Left ventricle myocardium inferior (tissue), 1 donor: ENCODE results near the gene WDFY3. TPM values are rescaled to one million over a fixed set of nuclear protein-coding genes. Genes with fewer than 3 reads are reported as not detected.

Experiments used
- DNase-seq: peaks from one replicate; pipeline ENCODE4 v3.0.0-alpha.2; 2020
- H3K27ac ChIP-seq: fragments of 200-600 bp; replicated peaks from 2 replicates; pipeline ENCODE4 v1.8.0; 2021
- H3K27me3 ChIP-seq: fragments of 200-600 bp; 2 replicates; pipeline ENCODE4 v1.8.0; 2021; ENCODE audit warnings: low read depth
- H3K36me3 ChIP-seq: fragments of 200-600 bp; 2 replicates; pipeline ENCODE4 v1.8.0; 2021
- H3K4me1 ChIP-seq: fragments of 200-600 bp; 2 replicates; pipeline ENCODE4 v1.8.0; 2021
- H3K4me3 ChIP-seq: fragments of 200-600 bp; 2 replicates; pipeline ENCODE4 v1.8.0; 2021; ENCODE audit warnings: mild to moderate bottlenecking, moderate library complexity
- H3K9me3 ChIP-seq: fragments of 200-600 bp; replicated peaks from 2 replicates; pipeline ENCODE4 v1.8.0; 2021
- CTCF ChIP-seq: fragments of 200-600 bp; IDR thresholded peaks from 2 replicates; pipeline ENCODE4 v1.8.0; 2021; ENCODE audit warnings: antibody characterized with exemption, mild to moderate bottlenecking, borderline replicate concordance
- intact Hi-C: fragments of 100-400 bp; cut with micrococcal nuclease; formaldehyde crosslinking; loops from one replicate; pipeline ENCODE4 v1.11.0; 2022
- total RNA-seq: library from RNA; stranded (reverse); fragmentation: NEBNext Ultra II Directional; extraction: Animal tissue kit (Norgen Biotek cat#: 25700); gene quantifications from one replicate; pipeline ENCODE4 v1.2.1, GENCODE V29; 2021
- donor health status: DM: no; HTN: yes; CAD: no; lungs with severe emphysema.

The WDFY3 gene
- total RNA-seq, 1 donor from 2014 or later = 48.7 TPM

- H3K27me3 ChIP-seq = no peaks in the 10 kb centered on the region
- peaks cover 10% of the 10 kb centered on the region for H3K36me3 ChIP-seq
- TF ChIP-seq CTCF = no peak
- H3K4me3 ChIP-seq = no peak overlapping the region
- intact Hi-C loops = no loop called here
- no peak overlapping the region for H3K27ac ChIP-seq
- no peaks in the 10 kb centered on the region for H3K9me3 ChIP-seq
- no peaks in the 10 kb centered on the region for H3K4me1 ChIP-seq
- no peak for DNase-seq
Observed at GRCh38 chr4:84878546-84878945, 87.9 kb downstream of the WDFY3 start.

- Histone ChIP-seq H3K27ac (no peak overlapping the region), H3K9me3 (no peaks in the 10 kb centered on the region), H3K36me3 (peaks cover 10% of the 10 kb centered on the region), H3K27me3 (no peaks in the 10 kb centered on the region), H3K4me3 (no peak overlapping the region), H3K4me1 (no peaks in the 10 kb centered on the region)
- intact Hi-C loops = no loop called here
- no peak for TF ChIP-seq CTCF
- DNase-seq = no peak
Observed at GRCh38 chr4:84878090-84878489, 88.4 kb downstream of the WDFY3 start.

- H3K27ac ChIP-seq = no peak overlapping the region
- TF ChIP-seq CTCF = no peak
Observed at GRCh38 chr4:84877051-84877833, 89.2 kb downstream of the WDFY3 start.

GRCh38 chr4:84875636-84876371 lies 90.7 kb downstream of the WDFY3 start:
- Histone ChIP-seq H3K36me3 (no peaks in the 10 kb centered on the region), H3K27ac (no peak overlapping the region), H3K4me3 (no peak overlapping the region), H3K9me3 (peaks cover 3% of the 10 kb centered on the region), H3K27me3 (no peaks in the 10 kb centered on the region), H3K4me1 (no peaks in the 10 kb centered on the region)
- no peak for TF ChIP-seq CTCF
- intact Hi-C loops = no loop called here
- no peak for DNase-seq

More at GRCh38 chr4:84877051-84877833, 89.2 kb downstream of the WDFY3 start:
- Histone ChIP-seq H3K36me3 (peaks cover 10% of the 10 kb centered on the region), H3K4me1 (no peaks in the 10 kb centered on the region), H3K4me3 (no peak overlapping the region), H3K27me3 (no peaks in the 10 kb centered on the region), H3K9me3 (no peaks in the 10 kb centered on the region)
- DNase-seq = no peak
- intact Hi-C loops = no loop called here

GRCh38 chr4:84874619-84875018 lies 91.9 kb downstream of the WDFY3 start:
- intact Hi-C loops = no loop called here
- H3K27ac ChIP-seq = no peak overlapping the region

More at GRCh38 chr4:84874619-84875018, 91.9 kb downstream of the WDFY3 start:
- Histone ChIP-seq H3K4me3 (no peak overlapping the region), H3K4me1 (no peaks in the 10 kb centered on the region), H3K9me3 (peaks cover 6% of the 10 kb centered on the region), H3K36me3 (no peaks in the 10 kb centered on the region), H3K27me3 (no peaks in the 10 kb centered on the region)
- DNase-seq = no peak
- no peak for TF ChIP-seq CTCF
